Liver (tissue), 2 donors: ENCODE measurements around the gene RAD51B.

ENCODE experiments used
- TF ChIP-seq, protein P1 (sequence below): fragments of 150-350 bp; IDR thresholded peaks from 2 replicates; pipeline ENCODE4 v1.5.1; 2017; ENCODE audit warnings: improper control_type of control experiment, low read depth, low read length; ENCODE audit not compliant: missing input control
- TF ChIP-seq, protein P2 (sequence below): IDR thresholded peaks from 2 replicates; pipeline ENCODE4 v1.6.1; 2016; ENCODE audit warnings: antibody characterized with exemption
- donor health status: healthy.

DNA sequence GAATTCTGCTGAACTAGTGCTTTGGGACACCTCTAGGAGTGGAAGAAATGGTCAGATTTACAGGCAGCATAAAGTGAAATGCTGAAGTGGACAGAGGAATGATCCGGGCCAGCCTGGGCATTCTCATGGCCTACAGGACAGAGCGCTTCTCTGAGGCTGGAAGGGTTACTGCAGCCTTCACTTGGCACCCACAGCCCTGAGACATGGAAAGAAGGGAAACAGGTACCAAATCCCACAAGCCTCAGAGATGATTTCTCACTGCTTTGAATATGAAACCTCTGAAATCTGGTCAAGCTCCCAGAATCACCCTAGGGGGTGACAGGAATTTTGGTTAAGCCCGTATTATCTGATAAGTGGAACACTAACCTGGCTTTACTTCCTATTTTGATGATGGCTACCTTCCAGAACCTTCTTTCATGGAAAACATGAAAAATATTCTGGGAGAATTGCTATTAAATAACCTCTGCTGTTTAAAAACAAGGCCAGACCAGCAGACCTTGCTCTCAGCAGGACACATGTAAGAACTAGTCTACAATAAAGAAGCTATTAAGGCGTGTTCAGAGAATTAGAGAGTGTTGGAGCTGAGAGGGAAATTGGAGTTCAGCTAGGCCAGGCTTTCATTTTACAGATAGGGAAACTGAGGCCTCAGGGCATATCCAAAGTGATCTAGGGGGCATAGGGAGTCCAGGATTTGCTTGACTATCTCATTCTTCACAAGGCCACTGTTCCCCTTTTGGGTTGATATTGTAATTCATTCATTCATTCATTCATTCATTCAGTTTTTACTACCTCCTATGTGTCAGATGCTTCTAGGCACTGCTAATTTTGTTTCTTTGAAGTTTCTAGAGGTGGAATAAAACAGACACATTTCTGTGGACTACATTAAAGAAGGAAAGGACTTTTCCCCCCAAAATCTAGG, 691.8 kb downstream of the RAD51B start:
- TF ChIP-seq, protein P1, sequence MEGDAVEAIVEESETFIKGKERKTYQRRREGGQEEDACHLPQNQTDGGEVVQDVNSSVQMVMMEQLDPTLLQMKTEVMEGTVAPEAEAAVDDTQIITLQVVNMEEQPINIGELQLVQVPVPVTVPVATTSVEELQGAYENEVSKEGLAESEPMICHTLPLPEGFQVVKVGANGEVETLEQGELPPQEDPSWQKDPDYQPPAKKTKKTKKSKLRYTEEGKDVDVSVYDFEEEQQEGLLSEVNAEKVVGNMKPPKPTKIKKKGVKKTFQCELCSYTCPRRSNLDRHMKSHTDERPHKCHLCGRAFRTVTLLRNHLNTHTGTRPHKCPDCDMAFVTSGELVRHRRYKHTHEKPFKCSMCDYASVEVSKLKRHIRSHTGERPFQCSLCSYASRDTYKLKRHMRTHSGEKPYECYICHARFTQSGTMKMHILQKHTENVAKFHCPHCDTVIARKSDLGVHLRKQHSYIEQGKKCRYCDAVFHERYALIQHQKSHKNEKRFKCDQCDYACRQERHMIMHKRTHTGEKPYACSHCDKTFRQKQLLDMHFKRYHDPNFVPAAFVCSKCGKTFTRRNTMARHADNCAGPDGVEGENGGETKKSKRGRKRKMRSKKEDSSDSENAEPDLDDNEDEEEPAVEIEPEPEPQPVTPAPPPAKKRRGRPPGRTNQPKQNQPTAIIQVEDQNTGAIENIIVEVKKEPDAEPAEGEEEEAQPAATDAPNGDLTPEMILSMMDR: no peak
- TF ChIP-seq, protein P2, sequence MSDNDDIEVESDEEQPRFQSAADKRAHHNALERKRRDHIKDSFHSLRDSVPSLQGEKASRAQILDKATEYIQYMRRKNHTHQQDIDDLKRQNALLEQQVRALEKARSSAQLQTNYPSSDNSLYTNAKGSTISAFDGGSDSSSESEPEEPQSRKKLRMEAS: no peak
